GM10847 (cell line): ENCODE data around the gene MBD6.

ENCODE experiments used
- POLR2A ChIP-seq: IDR thresholded peaks from 2 replicates; pipeline ENCODE4 v1.6.1; 2011; ENCODE audit not compliant: insufficient read length; ENCODE audit errors: extremely low read depth

The MBD6 gene

GRCh38 chr12:57521525-57522010, 1.1 kb upstream of the MBD6 start:
- no peak for TF ChIP-seq POLR2A

- no peak for TF ChIP-seq POLR2A
Measured at GRCh38 chr12:57522887-57523705, 472 bp downstream of the MBD6 start.

- TF ChIP-seq POLR2A, result no peak
Measured at GRCh38 chr12:57523706-57524614, 1.3 kb downstream of the MBD6 start.

GRCh38 chr12:57524814-57525614, 2.4 kb downstream of the MBD6 start:
- TF ChIP-seq POLR2A, result no peak

- TF ChIP-seq POLR2A, result no peak
Measured at GRCh38 chr12:57525615-57526383, 3.2 kb downstream of the MBD6 start.

- TF ChIP-seq POLR2A, result no peak
Measured at GRCh38 chr12:57526477-57527126, 4.0 kb downstream of the MBD6 start.

- TF ChIP-seq POLR2A, result no peak
Measured at GRCh38 chr12:57527184-57527583, 4.6 kb downstream of the MBD6 start.

GRCh38 chr12:57528176-57528575, 5.6 kb downstream of the MBD6 start:
- TF ChIP-seq POLR2A, result no peak

GRCh38 chr12:57528831-57529555, 6.4 kb downstream of the MBD6 start:
- no peak for TF ChIP-seq POLR2A

GRCh38 chr12:57529831-57530230, 7.2 kb downstream of the MBD6 start:
- no peak for TF ChIP-seq POLR2A

GRCh38 chr12:57530396-57531142, 7.9 kb downstream of the MBD6 start:
- TF ChIP-seq POLR2A, result no peak

- no peak for TF ChIP-seq POLR2A
Measured at GRCh38 chr12:57531836-57532235, 9.2 kb downstream of the MBD6 start.

- no peak for TF ChIP-seq POLR2A
Measured at GRCh38 chr12:57533108-57533507, 10.5 kb downstream of the MBD6 start.
